Dermis blood vessel endothelial cell (primary cell): ENCODE results near the gene ERBB3. TPM values are rescaled to one million over a fixed set of nuclear protein-coding genes. Genes with fewer than 3 reads are reported as not detected.
A peak's percentile ranks its signal among the peaks of the same experiment; 100 is the strongest.
"Not testable (repeated sequence)": the region's sequence is repeated elsewhere in the genome, so short reads cannot be mapped to it uniquely, and the experiment has no call there.

Source experiments
- DNase-seq: peaks from one replicate; pipeline ENCODE4 v3.0.0; 2010
- total RNA-seq: library from RNA; depleted of rRNA; stranded (reverse); fragments of >200 nt; gene quantifications from 2 replicates; pipeline ENCODE4 v1.2.3, GENCODE V29; 2014

The ERBB3 gene
- total RNA-seq = 0.34 and 0.88 TPM in 2 replicates

GRCh38 chr12:56079723-56080555 is at the start of gene ERBB3:
TSS of gene ERBB3 (plus strand) at chr12:56080165. CDS start at chr12:56080301, 136 bp downstream.
- peak; percentile 58 for DNase-seq

DNA sequence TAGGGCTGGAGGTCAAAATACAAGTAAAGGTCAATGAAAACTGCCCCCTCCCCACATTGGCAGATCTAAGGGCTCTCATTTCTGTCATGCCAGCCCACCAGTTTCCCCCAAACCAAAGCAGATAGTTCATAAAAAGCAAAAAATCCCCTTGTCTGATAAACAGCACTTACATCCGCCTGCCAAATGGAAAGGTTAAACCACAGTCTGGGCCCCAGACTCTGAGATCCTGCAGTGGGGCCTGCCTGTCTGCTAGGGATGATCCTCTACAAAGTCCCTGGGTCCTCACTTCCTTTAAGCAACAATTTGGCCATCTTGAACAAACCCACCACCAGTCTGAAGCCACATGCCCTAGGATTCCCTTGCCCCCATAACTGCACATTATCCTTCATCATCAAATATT is 48.0 kb upstream of the ERBB3 start:
- DNase-seq = no peak

GRCh38 chr12:56034586-56035332 is 45.2 kb upstream of the ERBB3 start:
- no peak for DNase-seq

GRCh38 chr12:56037161-56037560 is 42.8 kb upstream of the ERBB3 start:
- no peak for DNase-seq

DNA sequence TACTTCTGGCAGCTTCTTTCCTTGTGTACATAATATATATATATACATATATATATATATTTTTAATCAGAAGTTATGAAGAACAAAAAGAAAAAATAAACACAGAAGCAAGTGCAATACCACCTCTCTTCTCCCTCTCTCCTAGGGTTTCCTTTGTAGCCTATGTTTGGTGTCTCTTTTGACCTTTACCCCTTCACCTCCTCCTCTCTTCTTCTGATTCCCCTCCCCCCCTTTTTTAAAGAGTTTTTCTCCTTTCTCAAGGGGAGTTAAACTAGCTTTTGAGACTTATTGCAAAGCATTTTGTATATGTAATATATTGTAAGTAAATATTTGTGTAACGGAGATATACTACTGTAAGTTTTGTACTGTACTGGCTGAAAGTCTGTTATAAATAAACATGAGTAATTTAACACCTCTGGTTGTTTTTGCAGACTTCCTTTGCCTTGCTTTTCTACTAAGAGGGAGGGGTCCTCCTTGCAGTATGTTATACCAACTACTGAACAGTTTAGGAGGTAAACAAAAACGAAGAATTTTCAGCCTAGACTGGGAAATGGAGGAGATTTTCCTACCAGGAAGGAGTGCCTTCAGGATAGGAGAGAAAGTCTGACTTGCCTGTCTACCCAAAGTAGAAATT is 41.8 kb upstream of the ERBB3 start:
- no peak for DNase-seq

- DNase-seq = no peak
These were observed 39.8 kb upstream of the ERBB3 start for GRCh38 chr12:56040151-56040550.

DNA sequence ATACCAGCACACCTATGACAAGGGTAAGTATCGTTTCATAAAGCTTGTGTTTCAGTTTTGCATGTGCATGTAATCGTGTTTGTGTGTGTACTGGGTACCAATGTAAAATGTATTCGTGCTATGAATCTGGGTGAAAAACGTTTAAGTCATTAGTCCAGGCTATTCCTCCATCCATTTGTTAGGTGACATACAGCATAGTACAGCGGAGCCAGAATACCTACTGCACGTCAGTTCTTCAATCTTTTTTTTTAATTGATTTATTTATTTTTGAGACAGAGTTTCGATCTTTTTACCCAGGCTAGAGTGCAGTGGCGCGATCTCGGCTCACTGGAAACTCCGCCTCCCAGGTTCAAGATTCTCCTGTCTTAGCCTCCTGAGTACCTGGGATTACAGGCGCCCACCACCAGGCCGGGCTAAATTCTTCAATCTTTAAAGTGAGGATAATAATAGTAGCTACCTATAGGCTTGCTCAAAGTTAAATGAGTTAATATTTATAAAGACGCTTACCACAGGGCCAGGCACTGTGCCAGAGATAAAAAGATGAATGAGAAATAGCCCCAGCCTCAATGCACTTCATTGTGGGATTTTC is 38.9 kb upstream of the ERBB3 start:
- DNase-seq = no peak

DNA sequence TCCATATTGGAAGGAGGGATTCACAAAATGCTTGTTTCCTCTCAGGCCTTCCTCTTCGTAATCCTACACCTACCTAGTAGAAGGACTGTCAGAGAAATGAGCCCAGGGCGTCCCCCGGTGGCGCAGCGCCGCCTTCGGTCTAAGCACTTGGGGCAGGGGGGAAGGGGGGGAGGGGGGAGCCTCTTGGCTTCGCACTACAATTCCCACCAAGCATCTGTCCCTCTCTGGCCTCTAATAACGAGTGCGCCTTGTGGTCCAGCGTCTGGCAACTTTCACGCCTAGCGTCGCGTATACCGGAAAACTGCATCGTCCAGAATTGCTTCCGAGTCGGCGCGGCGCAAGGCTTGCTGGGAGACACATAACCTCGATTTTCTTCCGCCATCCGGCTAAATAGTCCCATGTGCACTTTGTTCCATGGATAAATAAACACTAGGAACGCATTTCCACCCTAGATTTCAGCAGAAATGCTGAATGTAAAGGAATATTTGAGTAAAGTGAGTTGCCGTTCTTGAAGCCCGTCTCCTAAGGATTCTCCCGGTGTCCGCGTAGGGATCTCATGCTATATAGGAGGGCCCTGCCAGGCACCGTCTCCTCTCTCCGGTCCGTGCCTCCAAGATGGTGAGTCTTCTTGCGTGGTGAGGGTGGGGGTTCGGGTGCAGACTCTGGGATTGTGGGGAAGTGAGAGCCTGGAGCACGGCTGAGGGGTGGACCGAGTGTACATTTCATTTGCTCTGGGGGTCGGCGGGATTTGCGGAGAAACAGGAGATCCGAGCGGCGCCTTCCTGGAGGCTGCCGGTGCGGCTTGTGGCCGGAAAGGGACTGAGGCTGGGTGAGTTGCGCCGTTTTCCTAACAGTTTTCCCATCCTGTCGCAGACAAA is 38.2 kb upstream of the ERBB3 start, which contains the start of gene RPS26:
TSS of gene RPS26 (plus strand) at position 367 of the 878 bp plus-strand sequence. CDS start at position 616, 249 bp downstream.
- DNase-seq = peak; percentile 100

- peak; percentile 20 for DNase-seq
These were observed 37.5 kb upstream of the ERBB3 start for GRCh38 chr12:56042430-56042813.

DNA sequence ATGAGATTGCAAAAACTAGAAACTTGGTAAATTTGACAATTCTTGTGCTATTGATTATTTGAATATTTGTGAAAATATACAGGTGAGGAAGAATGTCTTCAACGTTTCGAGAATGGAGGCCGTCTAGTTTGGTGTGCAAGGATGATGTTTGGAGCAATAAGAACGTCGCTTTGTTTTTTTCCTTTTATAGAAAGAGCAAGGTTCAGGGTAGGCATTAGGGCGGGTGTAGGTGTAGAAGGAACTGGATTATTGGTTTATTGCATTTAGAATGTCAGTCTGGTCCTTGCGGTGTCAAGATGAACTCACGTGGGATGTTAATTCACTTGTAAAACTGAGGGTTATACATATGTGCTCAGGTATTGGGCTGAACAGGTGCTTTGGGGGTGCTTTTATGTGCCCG is 37.1 kb upstream of the ERBB3 start:
- no peak for DNase-seq

- DNase-seq = no peak
These were observed 33.8 kb upstream of the ERBB3 start for GRCh38 chr12:56046027-56046780.

DNA sequence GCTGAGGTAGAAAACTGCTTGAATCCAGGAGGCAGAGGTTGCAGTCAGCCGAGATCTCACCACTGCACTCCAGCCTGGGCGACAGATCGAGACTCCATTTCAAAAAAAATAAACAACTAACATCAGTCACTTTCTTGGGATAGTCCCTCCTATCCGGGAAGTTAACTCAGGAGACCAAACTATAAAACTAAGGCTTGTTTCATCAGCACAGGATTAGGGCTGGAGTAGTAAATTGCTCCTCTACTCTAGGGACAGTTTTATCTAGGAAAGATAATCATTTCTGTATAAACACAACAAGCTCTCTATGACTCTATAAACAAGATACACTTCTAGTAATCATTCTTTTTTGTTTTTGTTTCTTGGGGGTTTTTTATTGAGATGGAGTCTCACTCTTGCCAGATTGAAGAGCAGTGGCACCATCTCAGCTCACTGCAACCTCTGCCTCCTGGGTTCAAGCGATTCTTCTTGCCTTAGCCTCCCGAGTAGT is 26.5 kb upstream of the ERBB3 start:
- no peak for DNase-seq

- not testable (repeated sequence) for DNase-seq
These were observed 20.0 kb upstream of the ERBB3 start for GRCh38 chr12:56059964-56060363.

DNA sequence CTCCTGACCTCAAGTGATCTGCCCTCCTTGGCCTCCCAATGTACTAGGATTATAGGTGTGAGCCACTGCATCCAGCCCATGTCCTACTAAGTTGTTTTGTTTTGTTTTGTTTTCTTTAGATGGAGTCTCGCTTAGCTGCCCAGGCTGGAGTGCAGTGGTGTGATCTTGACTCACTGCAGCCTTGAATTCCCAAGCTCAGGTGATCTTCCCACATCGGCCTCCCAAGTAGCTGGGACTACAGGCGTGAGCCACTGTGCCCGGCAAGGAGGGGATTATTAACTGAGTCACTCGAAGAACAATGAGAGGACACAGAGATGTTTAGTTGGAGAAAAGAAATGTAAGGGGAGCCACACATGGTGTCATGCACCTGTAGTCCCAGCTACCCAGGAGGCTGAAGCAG is 18.0 kb upstream of the ERBB3 start:
- no peak for DNase-seq

GRCh38 chr12:56062996-56063395 is 17.0 kb upstream of the ERBB3 start:
- DNase-seq = peak; percentile 29

- DNase-seq = no peak
These were observed 8.3 kb upstream of the ERBB3 start for GRCh38 chr12:56071648-56072047.

- no peak for DNase-seq
These were observed 5.6 kb upstream of the ERBB3 start for GRCh38 chr12:56074396-56074795.

GRCh38 chr12:56077966-56078365 is 2.0 kb upstream of the ERBB3 start:
- DNase-seq = not testable (repeated sequence)

GRCh38 chr12:56078427-56078826 is 1.5 kb upstream of the ERBB3 start:
- DNase-seq = no peak

- peak; percentile 93 for DNase-seq
These were observed 838 bp upstream of the ERBB3 start for GRCh38 chr12:56078931-56079722.
